ENCODE results near the gene HOXA4.

The HOXA4 gene

GRCh38 chr7:27156508-27156898, 25.9 kb upstream of the HOXA4 start, which contains the start of gene HOXA7:
HOXA7 (minus strand) TSS chr7:27156675; CDS start chr7:27156545, 130 bp downstream.
- H3K4me3 ChIP-seq (ENCODE audit: low read depth, low read length), result peak within 1 kb of the TSS; percentile 59
- H3K9me3 ChIP-seq (ENCODE audit: control insufficient read depth, insufficient read depth, low read depth, low read length), result no peaks in the 10 kb centered on the region; the same call in 1 of the 2 replicates
- H3K27ac ChIP-seq (ENCODE audit: low read depth, low read length), result no peak within 1 kb of the TSS
- H3K4me1 ChIP-seq (ENCODE audit: control insufficient read depth, insufficient read depth, low read length), result peaks cover 19% of the 10 kb centered on the region; the same call in 1 of the 2 replicates
- H3K27me3 ChIP-seq (ENCODE audit: control insufficient read depth, insufficient read depth, low read length), result peaks cover 100% of the 10 kb centered on the region
- H3K9ac ChIP-seq (ENCODE audit: low read length), result peak within 1 kb of the TSS; percentile 75
- H3K36me3 ChIP-seq (ENCODE audit: control insufficient read depth, insufficient read depth, low read length), result no peaks in the 10 kb centered on the region

GRCh38 chr7:27155816-27156507, 25.4 kb upstream of the HOXA4 start:
- peaks cover 100% of the 10 kb centered on the region for H3K27me3 ChIP-seq (ENCODE audit: control insufficient read depth, insufficient read depth, low read length)
- no peak overlapping the region for H3K27ac ChIP-seq (ENCODE audit: low read depth, low read length)
- H3K9me3 ChIP-seq (ENCODE audit: control insufficient read depth, insufficient read depth, low read depth, low read length), result no peaks in the 10 kb centered on the region; the same call in 1 of the 2 replicates
- H3K4me1 ChIP-seq (ENCODE audit: control insufficient read depth, insufficient read depth, low read length), result peaks cover 22% of the 10 kb centered on the region; the same call in 1 of the 2 replicates
- peak overlapping the region; percentile 75 for H3K9ac ChIP-seq (ENCODE audit: low read length)
- H3K4me3 ChIP-seq (ENCODE audit: low read depth, low read length), result peak overlapping the region; percentile 59
- H3K36me3 ChIP-seq (ENCODE audit: control insufficient read depth, insufficient read depth, low read length), result no peaks in the 10 kb centered on the region

- Histone ChIP-seq H3K4me3 (ENCODE audit: low read depth, low read length) (peak overlapping the region; percentile 59), H3K4me1 (ENCODE audit: control insufficient read depth, insufficient read depth, low read length) (peaks cover 20% of the 10 kb centered on the region; the same call in 1 of the 2 replicates), H3K9me3 (ENCODE audit: control insufficient read depth, insufficient read depth, low read depth, low read length) (no peaks in the 10 kb centered on the region; the same call in 1 of the 2 replicates), H3K27ac (ENCODE audit: low read depth, low read length) (no peak overlapping the region), H3K27me3 (ENCODE audit: control insufficient read depth, insufficient read depth, low read length) (peaks cover 100% of the 10 kb centered on the region), H3K36me3 (ENCODE audit: control insufficient read depth, insufficient read depth, low read length) (no peaks in the 10 kb centered on the region), H3K9ac (ENCODE audit: low read length) (peak overlapping the region; percentile 75)
Measured at GRCh38 chr7:27154901-27155815, 24.6 kb upstream of the HOXA4 start.

- Histone ChIP-seq H3K4me1 (ENCODE audit: control insufficient read depth, insufficient read depth, low read length) (peaks cover 20% of the 10 kb centered on the region; the same call in 1 of the 2 replicates), H3K4me3 (ENCODE audit: low read depth, low read length) (no peak overlapping the region), H3K27me3 (ENCODE audit: control insufficient read depth, insufficient read depth, low read length) (peaks cover 100% of the 10 kb centered on the region), H3K36me3 (ENCODE audit: control insufficient read depth, insufficient read depth, low read length) (no peaks in the 10 kb centered on the region), H3K9ac (ENCODE audit: low read length) (peak overlapping the region; percentile 75), H3K27ac (ENCODE audit: low read depth, low read length) (no peak overlapping the region), H3K9me3 (ENCODE audit: control insufficient read depth, insufficient read depth, low read depth, low read length) (no peaks in the 10 kb centered on the region; the same call in 1 of the 2 replicates)
Measured at GRCh38 chr7:27154369-27154768, 23.8 kb upstream of the HOXA4 start.

- Histone ChIP-seq H3K27ac (ENCODE audit: low read depth, low read length) (no peak overlapping the region), H3K4me3 (ENCODE audit: low read depth, low read length) (no peak overlapping the region), H3K36me3 (ENCODE audit: control insufficient read depth, insufficient read depth, low read length) (no peaks in the 10 kb centered on the region), H3K9ac (ENCODE audit: low read length) (peak overlapping the region; percentile 45), H3K27me3 (ENCODE audit: control insufficient read depth, insufficient read depth, low read length) (peaks cover 100% of the 10 kb centered on the region), H3K9me3 (ENCODE audit: control insufficient read depth, insufficient read depth, low read depth, low read length) (no peaks in the 10 kb centered on the region; the same call in 1 of the 2 replicates), H3K4me1 (ENCODE audit: control insufficient read depth, insufficient read depth, low read length) (peaks cover 20% of the 10 kb centered on the region; the same call in 1 of the 2 replicates)
Measured at GRCh38 chr7:27153526-27153925, 23.0 kb upstream of the HOXA4 start.

- peak overlapping the region; percentile 59; the same call in 1 of the 2 replicates for H3K4me3 ChIP-seq (ENCODE audit: low read depth, low read length)
- H3K9ac ChIP-seq (ENCODE audit: low read length), result peak overlapping the region; percentile 57
- H3K27ac ChIP-seq (ENCODE audit: low read depth, low read length), result no peak overlapping the region
- H3K27me3 ChIP-seq (ENCODE audit: control insufficient read depth, insufficient read depth, low read length), result peaks cover 100% of the 10 kb centered on the region
- peaks cover 24% of the 10 kb centered on the region; the same call in 1 of the 2 replicates for H3K4me1 ChIP-seq (ENCODE audit: control insufficient read depth, insufficient read depth, low read length)
- no peaks in the 10 kb centered on the region; the same call in 1 of the 2 replicates for H3K9me3 ChIP-seq (ENCODE audit: control insufficient read depth, insufficient read depth, low read depth, low read length)
- H3K36me3 ChIP-seq (ENCODE audit: control insufficient read depth, insufficient read depth, low read length), result no peaks in the 10 kb centered on the region
Measured at GRCh38 chr7:27152816-27153442, 22.4 kb upstream of the HOXA4 start.

GRCh38 chr7:27151931-27152815, 21.6 kb upstream of the HOXA4 start, which contains the start of gene HOXA3:
HOXA3 (minus strand) TSS chr7:27152583; CDS start chr7:27110640, 41,943 bp downstream.
- Histone ChIP-seq H3K4me3 (ENCODE audit: low read depth, low read length) (peak within 1 kb of the TSS; percentile 59), H3K9ac (ENCODE audit: low read length) (peak within 1 kb of the TSS; percentile 57), H3K36me3 (ENCODE audit: control insufficient read depth, insufficient read depth, low read length) (no peaks in the 10 kb centered on the region), H3K27me3 (ENCODE audit: control insufficient read depth, insufficient read depth, low read length) (peaks cover 100% of the 10 kb centered on the region), H3K27ac (ENCODE audit: low read depth, low read length) (no peak within 1 kb of the TSS), H3K4me1 (ENCODE audit: control insufficient read depth, insufficient read depth, low read length) (peaks cover 29% of the 10 kb centered on the region; the same call in 1 of the 2 replicates), H3K9me3 (ENCODE audit: control insufficient read depth, insufficient read depth, low read depth, low read length) (no peaks in the 10 kb centered on the region; the same call in 1 of the 2 replicates)

GRCh38 chr7:27151341-27151930, 20.9 kb upstream of the HOXA4 start:
- no peaks in the 10 kb centered on the region for H3K9me3 ChIP-seq (ENCODE audit: control insufficient read depth, insufficient read depth, low read depth, low read length)
- no peaks in the 10 kb centered on the region for H3K36me3 ChIP-seq (ENCODE audit: control insufficient read depth, insufficient read depth, low read length)
- no peak overlapping the region for H3K27ac ChIP-seq (ENCODE audit: low read depth, low read length)
- peaks cover 31% of the 10 kb centered on the region; the same call in 1 of the 2 replicates for H3K4me1 ChIP-seq (ENCODE audit: control insufficient read depth, insufficient read depth, low read length)
- H3K9ac ChIP-seq (ENCODE audit: low read length), result peak overlapping the region; percentile 57
- H3K27me3 ChIP-seq (ENCODE audit: control insufficient read depth, insufficient read depth, low read length), result peaks cover 100% of the 10 kb centered on the region
- H3K4me3 ChIP-seq (ENCODE audit: low read depth, low read length), result peak overlapping the region; percentile 59

GRCh38 chr7:27150568-27151340, 20.2 kb upstream of the HOXA4 start:
- peaks cover 100% of the 10 kb centered on the region for H3K27me3 ChIP-seq (ENCODE audit: control insufficient read depth, insufficient read depth, low read length)
- H3K9me3 ChIP-seq (ENCODE audit: control insufficient read depth, insufficient read depth, low read depth, low read length), result no peaks in the 10 kb centered on the region
- peaks cover 31% of the 10 kb centered on the region; the same call in 1 of the 2 replicates for H3K4me1 ChIP-seq (ENCODE audit: control insufficient read depth, insufficient read depth, low read length)
- no peak overlapping the region for H3K27ac ChIP-seq (ENCODE audit: low read depth, low read length)
- H3K4me3 ChIP-seq (ENCODE audit: low read depth, low read length), result peak overlapping the region; percentile 59
- H3K9ac ChIP-seq (ENCODE audit: low read length), result peak overlapping the region; percentile 57
- no peaks in the 10 kb centered on the region for H3K36me3 ChIP-seq (ENCODE audit: control insufficient read depth, insufficient read depth, low read length)

Data from HUES6 (cell line).